Peyer's patch (tissue), 4 donors: Measurements from ENCODE around the gene CD3E.

Experiments used
- CTCF ChIP-seq, 6 experiments: fragments of 450-650 bp in 4 of 6; fragments of 200-600 bp in 2 of 6; sonication (generic) in 1 of 6; IDR thresholded peaks; one replicate each; pipeline ENCODE4 v1.5.1; 2017 to 2019; ENCODE audit warnings: antibody characterized with exemption in 6 of 6, mild to moderate bottlenecking in 3 of 6, moderate library complexity in 1 of 6
- POLR2A ChIP-seq, 2 donors: fragments of 450-650 bp; IDR thresholded peaks; one replicate each; pipeline ENCODE4 v1.5.1; 2017; ENCODE audit warnings: antibody characterized with exemption in 2 of 2, mild to moderate bottlenecking in 2 of 2, moderate library complexity in 2 of 2

DNA sequence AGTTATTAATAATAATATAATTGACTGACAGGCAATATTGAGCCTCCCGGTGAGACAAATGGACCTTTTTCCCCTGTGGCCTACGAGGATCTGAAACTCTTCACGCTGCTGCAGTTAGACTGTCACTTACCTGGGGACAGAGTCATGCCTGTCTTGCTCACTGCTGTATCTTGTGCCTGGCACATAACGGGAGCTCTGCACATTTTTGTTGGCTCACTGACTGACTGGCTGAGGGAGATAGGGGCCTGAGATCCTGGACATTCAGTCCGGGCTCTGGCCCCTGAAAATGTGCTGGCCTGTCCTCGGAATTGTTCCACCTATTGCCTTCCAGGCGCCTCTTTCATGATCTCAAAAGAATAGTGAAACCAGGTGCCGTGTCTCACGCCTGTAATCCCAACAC is 38.7 kb downstream of the CD3E start:
- no peak for TF ChIP-seq CTCF (IDR thresholded peaks at IDR 0.05)
- TF ChIP-seq POLR2A (IDR thresholded peaks at IDR 0.05): no peak
